Bronchus fibroblast of lung (primary cell): ENCODE results near the gene PCDHGB7. TPM values are rescaled to one million over a fixed set of nuclear protein-coding genes. Genes with fewer than 3 reads are reported as not detected.

Experiments used
- total RNA-seq: library from RNA; depleted of rRNA; stranded (reverse); fragments of >200 nt; gene quantifications from 2 replicates; pipeline ENCODE4 v1.2.3, GENCODE V29; 2015

PCDHGB7 gene
- total RNA-seq, 1 donor from 2014 or later, result 6.1 TPM

Other genes starting within 250 kb of the PCDHGB7 start
- gene PCDHB7, start 245.0 kb upstream of the PCDHGB7 start, total RNA-seq, result 0.15 and 0.17 TPM in 2 replicates
- gene PCDHB8, start 239.9 kb upstream of the PCDHGB7 start, total RNA-seq, result not detected in 2 replicates
- under 0.01 TPM in 1 of 2 replicates, not detected in the other for gene PCDHB16, start 235.3 kb upstream of the PCDHGB7 start, total RNA-seq
- not detected in 2 replicates for gene PCDHB9, start 230.5 kb upstream of the PCDHGB7 start, total RNA-seq
- gene PCDHB10, start 225.3 kb upstream of the PCDHGB7 start, total RNA-seq, result under 0.01 and 0.15 TPM in 2 replicates
- under 0.01 TPM in 2 replicates for gene PCDHB11, start 218.1 kb upstream of the PCDHGB7 start, total RNA-seq
- gene PCDHB12, start 209.0 kb upstream of the PCDHGB7 start, total RNA-seq, result not detected in 2 replicates
- gene PCDHB13, start 203.8 kb upstream of the PCDHGB7 start, total RNA-seq, result under 0.01 TPM in 2 replicates
- under 0.01 TPM in 1 of 2 replicates, not detected in the other for gene PCDHB14, start 194.3 kb upstream of the PCDHGB7 start, total RNA-seq
- gene PCDHB15, start 172.3 kb upstream of the PCDHGB7 start, total RNA-seq, result 0.15 and 0.17 TPM in 2 replicates
- not detected in 2 replicates for gene SLC25A2, start 113.6 kb upstream of the PCDHGB7 start, total RNA-seq
- gene TAF7, start 96.9 kb upstream of the PCDHGB7 start, total RNA-seq, result 31.8 and 38.5 TPM in 2 replicates
- gene PCDHGA1, start 87.2 kb upstream of the PCDHGB7 start, total RNA-seq, result under 0.01 and 0.15 TPM in 2 replicates
- gene PCDHGA2, start 78.9 kb upstream of the PCDHGB7 start, total RNA-seq, result 0.50 and 0.59 TPM in 2 replicates
- 0.15 and 0.34 TPM in 2 replicates for gene PCDHGA3, start 73.8 kb upstream of the PCDHGB7 start, total RNA-seq
- 0.30 and 0.34 TPM in 2 replicates for gene PCDHGB1, start 67.6 kb upstream of the PCDHGB7 start, total RNA-seq
- gene PCDHGA4, start 62.7 kb upstream of the PCDHGB7 start, total RNA-seq, result 1.0 and 1.3 TPM in 2 replicates
- gene PCDHGB2, start 57.7 kb upstream of the PCDHGB7 start, total RNA-seq, result 0.50 and 0.59 TPM in 2 replicates
- gene PCDHGA5, start 53.5 kb upstream of the PCDHGB7 start, total RNA-seq, result 0.15 and 0.34 TPM in 2 replicates
- 0.45 and 0.50 TPM in 2 replicates for gene PCDHGB3, start 47.4 kb upstream of the PCDHGB7 start, total RNA-seq
- 0.67 and 1.0 TPM in 2 replicates for gene PCDHGA6, start 43.8 kb upstream of the PCDHGB7 start, total RNA-seq
- gene PCDHGA7, start 34.9 kb upstream of the PCDHGB7 start, total RNA-seq, result 0.50 and 0.89 TPM in 2 replicates
- gene PCDHGB4, start 30.0 kb upstream of the PCDHGB7 start, total RNA-seq, result 4.0 and 4.4 TPM in 2 replicates
- gene PCDHGA8, start 25.0 kb upstream of the PCDHGB7 start, total RNA-seq, result 0.15 and 0.67 TPM in 2 replicates
- gene PCDHGB5, start 19.7 kb upstream of the PCDHGB7 start, total RNA-seq, result 10.6 and 13.8 TPM in 2 replicates
- gene PCDHGA9, start 14.9 kb upstream of the PCDHGB7 start, total RNA-seq, result 1.7 and 1.9 TPM in 2 replicates
- 1.3 and 2.1 TPM in 2 replicates for gene PCDHGB6, start 9.7 kb upstream of the PCDHGB7 start, total RNA-seq
- 4.9 and 5.2 TPM in 2 replicates for gene PCDHGA10, start 4.7 kb upstream of the PCDHGB7 start, total RNA-seq
- 10.9 and 11.6 TPM in 2 replicates for gene PCDHGA11, start 3.4 kb downstream of the PCDHGB7 start, total RNA-seq
- 7.7 and 8.4 TPM in 2 replicates for gene PCDHGA12, start 12.8 kb downstream of the PCDHGB7 start, total RNA-seq
- 39.3 and 42.2 TPM in 2 replicates for gene PCDHGC3, start 58.3 kb downstream of the PCDHGB7 start, total RNA-seq
- 0.17 and 0.30 TPM in 2 replicates for gene PCDHGC4, start 67.4 kb downstream of the PCDHGB7 start, total RNA-seq
- 0.17 and 0.30 TPM in 2 replicates for gene PCDHGC5, start 71.4 kb downstream of the PCDHGB7 start, total RNA-seq
- 32.7 and 36.8 TPM in 2 replicates for gene DIAPH1, start 201.3 kb downstream of the PCDHGB7 start, total RNA-seq
- 42.2 and 45.4 TPM in 2 replicates for gene HDAC3, start 219.2 kb downstream of the PCDHGB7 start, total RNA-seq
- 1.9 and 3.0 TPM in 2 replicates for gene RELL2, start 219.3 kb downstream of the PCDHGB7 start, total RNA-seq
- gene FCHSD1, start 233.7 kb downstream of the PCDHGB7 start, total RNA-seq, result 18.3 and 19.0 TPM in 2 replicates